ENCODE measurements around the gene DDAH1.

DDAH1 gene

GRCh38 chr1:85357817-85358216 is 107.1 kb downstream of the DDAH1 start:
- H3K4me3 ChIP-seq (ENCODE audit: low read depth in 1 of 2, low read length in 2 of 2): no peak overlapping the region

GRCh38 chr1:85356130-85356529 is 108.8 kb downstream of the DDAH1 start:
- ATAC-seq (ENCODE audit: insufficient read depth, low read depth) (no peak), DNase-seq (no peak)
- Histone ChIP-seq H3K4me1 (ENCODE audit: insufficient read depth, low read length) (no peaks in the 10 kb centered on the region), H2AFZ (ENCODE audit: low read depth, low read length) (no peak overlapping the region), H3K4me2 (ENCODE audit: insufficient read depth, low read length) (no peak overlapping the region), H3K79me2 (ENCODE audit: insufficient read depth, low read length) (no peaks in the 10 kb centered on the region), H3K36me3 (ENCODE audit: insufficient read depth, low read length) (no peaks in the 10 kb centered on the region), H3K9me3 (ENCODE audit: insufficient read depth, low read length, severe bottlenecking) (no peaks in the 10 kb centered on the region), H3K9ac (ENCODE audit: low read depth, low read length) (no peak overlapping the region), H4K20me1 (ENCODE audit: insufficient read depth, low read length) (no peaks in the 10 kb centered on the region), H3K4me3 (ENCODE audit: low read depth in 1 of 2, low read length in 2 of 2) (no peak overlapping the region), H3K27ac (ENCODE audit: low read length) (no peak overlapping the region), H3K27me3 (ENCODE audit: insufficient read depth, low read length, poor library complexity) (no peaks in the 10 kb centered on the region)
- TF ChIP-seq EZH2 (IDR thresholded peaks at IDR 0.05; ENCODE audit: borderline replicate concordance, low read depth, low read length, severe bottlenecking) (no peak), CTCF (IDR thresholded peaks at IDR 0.05; ENCODE audit: borderline replicate concordance, extremely low read depth, low read length, poor library complexity, severe bottlenecking) (no peak)

More at GRCh38 chr1:85357817-85358216, 107.1 kb downstream of the DDAH1 start:
- H3K36me3 ChIP-seq (ENCODE audit: insufficient read depth, low read length): no peaks in the 10 kb centered on the region
- no peak overlapping the region for H2AFZ ChIP-seq (ENCODE audit: low read depth, low read length)
- ATAC-seq (ENCODE audit: insufficient read depth, low read depth): no peak
- no peak overlapping the region for H3K4me2 ChIP-seq (ENCODE audit: insufficient read depth, low read length)
- H3K27me3 ChIP-seq (ENCODE audit: insufficient read depth, low read length, poor library complexity): no peaks in the 10 kb centered on the region
- no peak overlapping the region for H3K27ac ChIP-seq (ENCODE audit: low read length)
- H3K4me1 ChIP-seq (ENCODE audit: insufficient read depth, low read length): no peaks in the 10 kb centered on the region
- TF ChIP-seq CTCF (IDR thresholded peaks at IDR 0.05; ENCODE audit: borderline replicate concordance, extremely low read depth, low read length, poor library complexity, severe bottlenecking) (no peak), EZH2 (IDR thresholded peaks at IDR 0.05; ENCODE audit: borderline replicate concordance, low read depth, low read length, severe bottlenecking) (no peak)
- H3K9me3 ChIP-seq (ENCODE audit: insufficient read depth, low read length, severe bottlenecking): no peaks in the 10 kb centered on the region
- H3K79me2 ChIP-seq (ENCODE audit: insufficient read depth, low read length): no peaks in the 10 kb centered on the region
- DNase-seq: no peak
- H3K9ac ChIP-seq (ENCODE audit: low read depth, low read length): no peak overlapping the region
- H4K20me1 ChIP-seq (ENCODE audit: insufficient read depth, low read length): no peaks in the 10 kb centered on the region

- no peaks in the 10 kb centered on the region for H3K79me2 ChIP-seq (ENCODE audit: insufficient read depth, low read length)
- H2AFZ ChIP-seq (ENCODE audit: low read depth, low read length): no peak overlapping the region
- no peaks in the 10 kb centered on the region for H3K4me1 ChIP-seq (ENCODE audit: insufficient read depth, low read length)
- no peak overlapping the region for H3K27ac ChIP-seq (ENCODE audit: low read length)
- ATAC-seq (ENCODE audit: insufficient read depth, low read depth) (no peak), DNase-seq (no peak)
- H3K9ac ChIP-seq (ENCODE audit: low read depth, low read length): no peak overlapping the region
- H4K20me1 ChIP-seq (ENCODE audit: insufficient read depth, low read length): no peaks in the 10 kb centered on the region
- no peak overlapping the region for H3K4me2 ChIP-seq (ENCODE audit: insufficient read depth, low read length)
- H3K27me3 ChIP-seq (ENCODE audit: insufficient read depth, low read length, poor library complexity): no peaks in the 10 kb centered on the region
- H3K9me3 ChIP-seq (ENCODE audit: insufficient read depth, low read length, severe bottlenecking): no peaks in the 10 kb centered on the region
- H3K36me3 ChIP-seq (ENCODE audit: insufficient read depth, low read length): no peaks in the 10 kb centered on the region
- no peak overlapping the region for H3K4me3 ChIP-seq (ENCODE audit: low read depth in 1 of 2, low read length in 2 of 2)
- TF ChIP-seq EZH2 (IDR thresholded peaks at IDR 0.05; ENCODE audit: borderline replicate concordance, low read depth, low read length, severe bottlenecking) (no peak), CTCF (IDR thresholded peaks at IDR 0.05; ENCODE audit: borderline replicate concordance, extremely low read depth, low read length, poor library complexity, severe bottlenecking) (no peak)
Measured at GRCh38 chr1:85352055-85352454, 112.9 kb downstream of the DDAH1 start.
